GM18907 (cell line): ENCODE measurements around the gene WIPI1.
A peak's percentile ranks its signal among the peaks of the same experiment; 100 is the strongest.

Experiments used
- ATAC-seq: cut with Tn5 transposase; IDR thresholded peaks from one replicate; pipeline ENCODE4 v1.9.1; 2021; ENCODE audit warnings: mild to moderate bottlenecking, moderate library complexity; ENCODE audit not compliant: unreplicated experiment

Gene WIPI1

GRCh38 chr17:68440526-68440925 is 16.8 kb downstream of the WIPI1 start:
- ATAC-seq = no peak

GRCh38 chr17:68439656-68440290 is 17.5 kb downstream of the WIPI1 start:
- ATAC-seq = no peak

- ATAC-seq = peak; percentile 77
These were observed 19.1 kb downstream of the WIPI1 start for GRCh38 chr17:68437979-68438822.

GRCh38 chr17:68435876-68436842 is 21.1 kb downstream of the WIPI1 start:
- peak; percentile 55 for ATAC-seq

GRCh38 chr17:68435361-68435760 is 21.9 kb downstream of the WIPI1 start:
- no peak for ATAC-seq

GRCh38 chr17:68433911-68434508 is 23.3 kb downstream of the WIPI1 start:
- no peak for ATAC-seq

- ATAC-seq = no peak
These were observed 24.1 kb downstream of the WIPI1 start for GRCh38 chr17:68433211-68433610.

- ATAC-seq = no peak
These were observed 25.0 kb downstream of the WIPI1 start for GRCh38 chr17:68432086-68432864.

- ATAC-seq = no peak
These were observed 25.6 kb downstream of the WIPI1 start for GRCh38 chr17:68431661-68432071.

GRCh38 chr17:68431045-68431608 is 26.2 kb downstream of the WIPI1 start:
- no peak for ATAC-seq

- ATAC-seq = no peak
These were observed 27.4 kb downstream of the WIPI1 start for GRCh38 chr17:68429881-68430280.

GRCh38 chr17:68428498-68429172 is 28.7 kb downstream of the WIPI1 start:
- no peak for ATAC-seq

GRCh38 chr17:68427575-68427974 is 29.7 kb downstream of the WIPI1 start:
- ATAC-seq = no peak

GRCh38 chr17:68425979-68426378 is 31.3 kb downstream of the WIPI1 start:
- no peak for ATAC-seq

GRCh38 chr17:68424861-68425260 is 32.4 kb downstream of the WIPI1 start:
- ATAC-seq = no peak

GRCh38 chr17:68424203-68424602 is 33.1 kb downstream of the WIPI1 start:
- no peak for ATAC-seq

GRCh38 chr17:68423251-68423650 is 34.0 kb downstream of the WIPI1 start:
- ATAC-seq = no peak

GRCh38 chr17:68422821-68423220 is 34.5 kb downstream of the WIPI1 start:
- ATAC-seq = no peak

- ATAC-seq = no peak
These were observed 35.8 kb downstream of the WIPI1 start for GRCh38 chr17:68421486-68421885.
